Activated naive CD4-positive, alpha-beta T cell treated with anti-CD3 and anti-CD28 coated beads, Interleukin-2, amount 10 ng/mL, durations not matched to agents 7 days and 5 days (primary cell): Measurements from ENCODE around the gene EZR.
"Not testable (repeated sequence)": the region's sequence is repeated elsewhere in the genome, so short reads cannot be mapped to it uniquely, and the experiment has no call there.

Source experiments
- CTCF ChIA-PET: fragments of 350-600 bp; sonication (Branson Sonifier 250); formaldehyde crosslinking; loops from one replicate; lab custom pipeline; 2021; ENCODE audit warnings: antibody characterized with exemption; lab: Charles Lee
- DNase-seq: peaks from one replicate; pipeline ENCODE4 v3.0.0-alpha.2; 2020
- H3K27ac Mint-ChIP-seq: one replicate; pipeline ENCODE4 v1.8.0; 2021; ENCODE audit warnings: mild to moderate bottlenecking, moderate library complexity, mixed read lengths
- H3K27me3 Mint-ChIP-seq: one replicate; pipeline ENCODE4 v1.8.0; 2021; ENCODE audit warnings: mild to moderate bottlenecking, mixed read lengths
- H3K36me3 Mint-ChIP-seq: one replicate; pipeline ENCODE4 v1.8.0; 2021; ENCODE audit warnings: mixed read lengths
- H3K4me1 Mint-ChIP-seq: one replicate; pipeline ENCODE4 v1.8.0; 2021; ENCODE audit warnings: mixed read lengths
- H3K4me3 Mint-ChIP-seq: one replicate; pipeline ENCODE4 v1.8.0; 2021; ENCODE audit warnings: mild to moderate bottlenecking, moderate library complexity, mixed read lengths
- H3K9me3 Mint-ChIP-seq: one replicate; pipeline ENCODE4 v1.8.0; 2021; ENCODE audit warnings: mixed read lengths

The EZR gene

GRCh38 chr6:158805698-158806377 is 13.3 kb downstream of the EZR start:
- CTCF ChIA-PET = no interaction called here
- no peak overlapping the region for H3K27ac Mint-ChIP-seq
- H3K4me3 Mint-ChIP-seq = no peak overlapping the region
- H3K9me3 Mint-ChIP-seq = no peaks in the 10 kb centered on the region
- peaks cover 93% of the 10 kb centered on the region for H3K4me1 Mint-ChIP-seq
- DNase-seq = no peak
- H3K36me3 Mint-ChIP-seq = peaks cover 58% of the 10 kb centered on the region
- H3K27me3 Mint-ChIP-seq = no peaks in the 10 kb centered on the region

GRCh38 chr6:158804207-158804606 is 15.0 kb downstream of the EZR start:
- Mint-ChIP-seq H3K27ac (peak overlapping the region; percentile 84), H3K36me3 (peaks cover 49% of the 10 kb centered on the region), H3K27me3 (no peaks in the 10 kb centered on the region), H3K4me3 (peak overlapping the region; percentile 60), H3K4me1 (peaks cover 87% of the 10 kb centered on the region), H3K9me3 (no peaks in the 10 kb centered on the region)
- CTCF ChIA-PET = interaction anchor here (1.1 to 1.7 kb wide), 3 partner anchors 11 to 168 kb away, joined by 3 to 10 read pairs (median 5); no protein-coding TSS in a partner anchor
- no peak for DNase-seq

DNA sequence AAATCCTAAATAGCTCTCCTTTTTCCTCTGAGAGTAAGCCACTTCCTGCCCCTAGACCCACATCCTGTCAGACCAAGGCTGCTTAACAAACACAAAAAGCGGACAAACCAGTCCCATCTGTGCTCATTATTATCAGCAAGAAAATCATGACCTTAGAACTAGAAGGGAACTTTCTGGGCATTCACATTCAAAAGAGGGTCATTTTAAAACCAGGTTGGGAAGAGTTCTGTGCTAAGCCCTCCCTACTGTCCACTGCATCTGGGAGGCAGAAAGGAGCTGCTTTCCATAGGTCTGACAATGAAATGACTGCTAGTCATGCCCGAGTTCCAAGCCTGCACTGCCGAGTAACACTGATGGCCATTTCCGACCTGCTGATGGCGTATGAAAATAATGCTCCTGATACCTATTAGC is 15.4 kb downstream of the EZR start:
- CTCF ChIA-PET = interaction anchor here (0.8 to 1.7 kb wide), 4 partner anchors 11 to 290 kb away, joined by 3 to 10 read pairs (median 4); no protein-coding TSS in a partner anchor
- Mint-ChIP-seq H3K4me1 (peaks cover 87% of the 10 kb centered on the region), H3K36me3 (peaks cover 47% of the 10 kb centered on the region), H3K9me3 (no peaks in the 10 kb centered on the region), H3K27ac (peak overlapping the region; percentile 84), H3K27me3 (no peaks in the 10 kb centered on the region), H3K4me3 (peak overlapping the region; percentile 60)
- peak; percentile 72 for DNase-seq

DNA sequence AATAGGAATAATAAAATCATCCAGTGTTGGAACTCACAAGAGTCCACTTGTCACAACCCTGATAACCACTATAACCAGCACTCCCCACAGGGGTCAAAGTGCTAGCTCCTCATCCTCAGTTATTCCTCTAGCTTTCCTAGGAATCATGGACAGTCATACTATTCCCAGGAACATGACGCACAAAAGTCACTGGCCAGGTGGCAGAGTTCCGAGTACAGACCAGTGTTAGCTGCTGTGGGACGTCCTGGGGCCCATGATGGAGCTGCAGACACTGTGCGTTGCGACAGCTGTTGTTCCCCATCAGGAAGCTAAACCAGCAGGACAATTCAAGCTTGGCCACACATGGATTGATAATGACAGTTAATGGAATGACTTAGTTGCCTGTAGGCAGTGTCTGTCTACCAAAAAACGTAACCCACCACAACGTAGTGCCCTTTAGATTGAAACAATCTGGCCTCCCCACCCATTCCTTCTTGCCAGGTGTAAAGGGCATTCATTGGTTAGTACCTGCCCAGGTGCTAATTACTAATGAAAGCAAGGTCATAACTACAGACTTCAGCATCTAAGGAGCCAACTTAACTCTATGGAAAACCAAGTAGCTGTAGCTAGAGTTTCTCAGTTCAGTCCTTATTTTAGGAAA is 17.4 kb downstream of the EZR start:
- no peak for DNase-seq
- Mint-ChIP-seq H3K4me1 (peaks cover 83% of the 10 kb centered on the region), H3K36me3 (peaks cover 37% of the 10 kb centered on the region), H3K27ac (no peak overlapping the region), H3K9me3 (no peaks in the 10 kb centered on the region), H3K4me3 (no peak overlapping the region), H3K27me3 (no peaks in the 10 kb centered on the region)
- CTCF ChIA-PET = interaction anchor here (0.7 to 1.5 kb wide), 4 partner anchors 9 to 169 kb away, joined by 3 to 4 read pairs (median 3); no protein-coding TSS in a partner anchor

DNA sequence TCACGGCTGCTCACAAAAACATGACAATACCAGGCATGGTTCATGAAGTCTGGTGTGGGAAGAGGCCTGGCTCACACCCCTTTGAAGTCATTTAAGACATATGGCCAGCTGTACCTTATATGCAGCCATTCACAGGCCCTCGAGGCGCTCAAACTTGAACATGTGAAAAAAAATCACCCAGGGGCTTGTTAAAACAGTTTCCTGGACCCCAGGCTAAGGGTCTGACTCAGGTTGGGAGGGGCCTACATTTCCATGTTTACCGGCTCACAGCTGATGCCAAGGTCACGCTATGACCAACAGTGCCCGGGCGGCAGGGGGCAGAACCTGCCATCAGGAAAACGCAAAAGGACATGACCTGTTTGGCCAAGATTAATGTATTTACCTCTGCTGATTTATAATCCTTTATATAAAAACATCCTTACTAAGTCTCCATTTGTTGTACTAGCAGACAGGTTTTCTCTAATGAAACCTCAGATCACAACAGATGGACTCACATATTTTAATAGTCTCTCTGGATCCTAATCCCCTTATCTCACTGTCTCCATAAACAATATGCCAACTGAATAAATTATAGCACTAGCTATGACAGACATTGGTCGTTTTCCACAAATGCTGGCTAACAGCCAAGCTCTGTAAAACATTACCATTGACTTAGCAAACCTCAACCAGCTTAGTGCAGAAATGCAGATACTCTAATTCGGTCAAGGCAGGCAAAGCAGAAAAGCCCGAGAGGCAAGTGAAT is 19.9 kb downstream of the EZR start:
- no peaks in the 10 kb centered on the region for H3K27me3 Mint-ChIP-seq
- DNase-seq = no peak
- peak overlapping the region; percentile 42 for H3K27ac Mint-ChIP-seq
- H3K9me3 Mint-ChIP-seq = no peaks in the 10 kb centered on the region
- peaks cover 32% of the 10 kb centered on the region for H3K36me3 Mint-ChIP-seq
- no peak overlapping the region for H3K4me3 Mint-ChIP-seq
- CTCF ChIA-PET = interaction anchor here (0.5 to 1.0 kb wide), 2 partner anchors 10 to 52 kb away, joined by 3 read pairs; no protein-coding TSS in a partner anchor
- peaks cover 79% of the 10 kb centered on the region for H3K4me1 Mint-ChIP-seq

DNA sequence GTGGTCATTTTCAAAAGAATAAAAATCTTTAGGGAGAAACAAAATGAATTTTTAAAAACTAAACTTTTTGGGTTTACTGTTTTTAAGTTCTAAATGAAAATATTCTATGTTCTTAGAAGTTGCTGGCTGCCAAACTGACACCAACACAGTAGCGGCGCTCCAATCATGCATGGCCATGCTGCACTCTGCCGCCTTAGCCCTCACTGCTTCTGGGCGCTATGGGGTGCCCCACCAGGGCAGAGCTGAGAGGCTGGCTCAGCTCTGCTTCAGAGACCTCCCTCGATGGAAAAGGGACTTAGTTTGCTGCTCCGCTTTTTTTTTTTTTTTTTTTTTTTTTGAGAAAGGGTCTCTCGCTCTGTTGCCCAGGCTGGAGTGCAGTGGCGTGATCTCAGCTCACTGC is 20.9 kb downstream of the EZR start:
- Mint-ChIP-seq H3K27ac (no peak overlapping the region), H3K36me3 (peaks cover 38% of the 10 kb centered on the region), H3K27me3 (no peaks in the 10 kb centered on the region), H3K4me3 (no peak overlapping the region), H3K4me1 (peaks cover 80% of the 10 kb centered on the region), H3K9me3 (no peaks in the 10 kb centered on the region)
- DNase-seq = no peak
- CTCF ChIA-PET = no interaction called here

DNA sequence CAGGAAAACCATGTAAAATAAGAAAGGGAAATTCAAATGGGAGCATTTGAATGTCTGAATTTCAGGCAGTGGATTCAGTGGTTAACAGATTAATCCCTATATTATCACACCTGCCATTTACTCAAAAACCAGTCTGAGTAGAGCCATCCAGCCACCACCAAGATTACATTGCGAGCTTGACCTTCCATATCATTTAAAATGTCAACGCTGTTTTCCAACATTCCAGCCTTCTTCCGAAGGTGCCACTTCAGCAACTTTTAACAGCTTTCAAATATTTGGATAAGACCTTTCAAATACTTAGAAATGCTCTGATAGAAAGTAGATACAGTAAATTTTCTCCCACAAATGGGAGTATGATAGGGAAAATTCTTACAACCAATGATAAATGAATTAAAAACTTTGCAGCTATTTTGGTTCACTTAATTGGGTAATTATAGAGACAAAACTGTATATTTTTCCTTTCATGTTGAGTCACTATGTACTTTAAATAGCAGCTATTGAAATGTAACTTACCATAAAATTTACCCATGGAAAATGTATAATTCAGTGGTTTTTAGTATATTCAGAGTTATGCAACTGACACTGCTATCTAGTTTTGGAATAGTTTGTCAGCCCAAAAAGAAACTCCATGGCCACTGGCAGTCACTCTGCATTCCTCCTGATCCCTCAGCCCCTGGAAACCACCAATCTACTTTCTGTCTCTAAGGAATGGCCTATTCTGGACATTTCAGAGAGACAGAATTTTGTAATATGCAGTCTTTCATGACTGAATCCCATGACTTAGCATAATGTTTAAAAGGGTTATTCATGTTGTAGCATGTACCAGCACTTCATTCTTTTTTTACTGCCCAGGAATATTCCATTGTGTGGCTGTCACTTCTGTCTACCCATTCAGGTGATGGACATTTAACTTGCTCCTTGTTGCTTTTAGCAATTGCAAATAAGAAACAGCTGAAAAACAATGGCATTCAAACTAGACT is 21.5 kb downstream of the EZR start:
- Mint-ChIP-seq H3K27ac (peak overlapping the region; percentile 33), H3K36me3 (peaks cover 41% of the 10 kb centered on the region), H3K9me3 (no peaks in the 10 kb centered on the region), H3K27me3 (no peaks in the 10 kb centered on the region), H3K4me1 (peaks cover 77% of the 10 kb centered on the region), H3K4me3 (no peak overlapping the region)
- DNase-seq = no peak
- CTCF ChIA-PET = no interaction called here

- CTCF ChIA-PET = interaction anchor here (1.7 kb wide), 1 partner anchor 176 kb away, joined by 4 read pairs; no protein-coding TSS in a partner anchor
- DNase-seq = no peak
- H3K27me3 Mint-ChIP-seq = no peaks in the 10 kb centered on the region
- no peak overlapping the region for H3K4me3 Mint-ChIP-seq
- peak overlapping the region; percentile 73 for H3K27ac Mint-ChIP-seq
- H3K36me3 Mint-ChIP-seq = peaks cover 37% of the 10 kb centered on the region
- no peaks in the 10 kb centered on the region for H3K9me3 Mint-ChIP-seq
- peaks cover 73% of the 10 kb centered on the region for H3K4me1 Mint-ChIP-seq
These were observed 22.8 kb downstream of the EZR start for GRCh38 chr6:158796353-158796752.

DNA sequence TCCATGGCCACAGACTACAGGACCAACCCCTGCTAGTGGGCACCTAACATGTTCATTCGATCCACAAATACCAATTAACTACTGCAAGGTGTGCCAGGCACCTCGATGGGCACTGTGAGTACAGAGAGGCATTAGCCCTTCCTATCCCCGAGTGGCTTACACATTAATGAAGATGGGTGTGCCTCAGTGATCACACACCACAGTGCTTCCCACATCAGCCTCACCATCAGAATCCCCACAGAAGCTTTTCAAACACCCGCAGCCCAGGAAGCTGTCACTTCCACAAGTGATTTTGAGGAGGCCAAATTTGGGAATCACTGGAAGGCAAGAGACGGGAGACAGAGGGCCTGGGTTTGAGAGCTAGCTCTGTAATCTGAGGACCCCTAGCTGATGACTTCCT is 23.7 kb downstream of the EZR start:
- Mint-ChIP-seq H3K27ac (no peak overlapping the region), H3K4me1 (peaks cover 79% of the 10 kb centered on the region)

GRCh38 chr6:158793432-158793831 is 25.7 kb downstream of the EZR start:
- H3K4me1 Mint-ChIP-seq = peaks cover 81% of the 10 kb centered on the region
- no peak overlapping the region for H3K27ac Mint-ChIP-seq
- no peak for DNase-seq

More for the DNA sequence above, 23.7 kb downstream of the EZR start:
- Mint-ChIP-seq H3K4me3 (no peak overlapping the region), H3K27me3 (no peaks in the 10 kb centered on the region), H3K9me3 (no peaks in the 10 kb centered on the region), H3K36me3 (peaks cover 45% of the 10 kb centered on the region)
- no peak for DNase-seq
- CTCF ChIA-PET = interaction anchor here (1.7 kb wide), 1 partner anchor 177 kb away, joined by 4 read pairs; no protein-coding TSS in a partner anchor

DNA sequence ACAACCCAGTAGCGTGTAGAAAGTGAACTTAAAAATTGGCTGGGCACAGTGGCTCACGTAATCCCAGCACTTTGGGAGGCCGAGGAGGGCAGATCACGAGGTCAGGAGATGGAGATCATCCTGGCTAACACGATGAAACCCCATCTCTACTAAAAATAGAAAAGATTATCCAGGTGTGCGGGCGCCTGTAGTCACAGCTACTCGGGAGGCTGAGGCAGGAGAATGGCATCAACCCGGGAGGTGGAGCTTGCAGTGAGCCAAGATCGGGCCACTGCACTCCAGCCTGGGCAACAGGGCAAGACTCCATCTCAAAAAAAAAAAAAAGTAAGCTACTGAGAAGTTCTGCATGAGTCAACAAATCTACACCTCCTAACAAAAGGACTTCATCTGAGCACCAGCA is 26.7 kb downstream of the EZR start:
- not testable (repeated sequence) for DNase-seq, H3K27me3 Mint-ChIP-seq, H3K9me3 Mint-ChIP-seq, H3K4me3 Mint-ChIP-seq
- peaks cover 55% of the 10 kb centered on the region for H3K36me3 Mint-ChIP-seq
- peaks cover 78% of the 10 kb centered on the region for H3K4me1 Mint-ChIP-seq
- CTCF ChIA-PET = interaction anchor here (0.7 to 3.0 kb wide), 12 partner anchors 9 to 187 kb away, joined by 3 to 13 read pairs (median 5); no protein-coding TSS in a partner anchor
- H3K27ac Mint-ChIP-seq = peak overlapping the region; percentile 51

More at GRCh38 chr6:158793432-158793831, 25.7 kb downstream of the EZR start:
- CTCF ChIA-PET = interaction anchor here (0.7 to 3.0 kb wide), 12 partner anchors 10 to 188 kb away, joined by 3 to 13 read pairs (median 5); no protein-coding TSS in a partner anchor
- no peaks in the 10 kb centered on the region for H3K27me3 Mint-ChIP-seq
- H3K4me3 Mint-ChIP-seq = no peak overlapping the region
- H3K9me3 Mint-ChIP-seq = no peaks in the 10 kb centered on the region
- peaks cover 46% of the 10 kb centered on the region for H3K36me3 Mint-ChIP-seq

- CTCF ChIA-PET = interaction anchor here (0.9 to 3.0 kb wide), 2 partner anchors 12 to 181 kb away, joined by 3 to 10 read pairs; no protein-coding TSS in a partner anchor
- DNase-seq = no peak
- Mint-ChIP-seq H3K9me3 (no peaks in the 10 kb centered on the region), H3K36me3 (peaks cover 58% of the 10 kb centered on the region), H3K4me1 (peaks cover 71% of the 10 kb centered on the region), H3K27ac (peak overlapping the region; percentile 24), H3K27me3 (no peaks in the 10 kb centered on the region), H3K4me3 (no peak overlapping the region)
These were observed 27.8 kb downstream of the EZR start for GRCh38 chr6:158791274-158791855.
